Measurements from ENCODE around the gene PIEZO1. TPM values are rescaled to one million over a fixed set of nuclear protein-coding genes. Genes with fewer than 3 reads are reported as not detected.

The PIEZO1 gene
- total and polyA plus RNA-seq, 10 of the 15 experiments (the other 5 are each of a cell fraction or from before 2014, with no cell fraction given), result 1.3 to 169 (median 33.4) TPM

DNA sequence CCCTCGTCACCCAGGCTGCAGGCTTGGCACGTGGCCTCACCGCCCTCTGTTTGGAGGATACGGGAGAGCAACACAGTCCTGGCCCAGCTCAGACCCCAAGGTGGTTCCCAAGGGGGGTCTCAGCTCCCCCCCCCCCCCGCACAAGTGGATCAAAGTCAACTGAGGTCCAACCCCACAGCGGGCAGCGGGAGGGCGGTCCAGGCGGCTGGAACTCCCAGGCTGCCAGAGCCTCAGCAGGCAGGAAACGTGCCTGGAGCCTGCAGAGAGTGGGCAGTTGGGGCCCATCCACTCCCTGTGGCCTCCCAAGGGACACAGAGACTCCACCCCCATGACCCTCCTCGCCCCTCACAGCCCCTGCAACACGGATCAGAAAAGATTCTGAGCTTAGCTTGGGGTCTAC lies 36.7 kb downstream of the PIEZO1 start:
- H3K4me1 ChIP-seq (ENCODE audit: control insufficient read depth, insufficient read depth, low read length), result peaks cover 11% of the 10 kb centered on the region
- peaks cover 0 to 14% of the 10 kb centered on the region in 2 experiments; a peak in 2 of 4 replicates for H3K36me3 ChIP-seq (ENCODE audit: control insufficient read depth in 2 of 2, insufficient read depth in 2 of 2, low read length in 1 of 2)
- 61% methylated on average over 8 of the region's 12 CpGs for WGBS (ENCODE audit: insufficient coverage, insufficient replicate concordance, low lambda C conversion rate, missing lambda C conversion rate)
- H3K27me3 ChIP-seq (replicated peaks in 1 of 2; ENCODE audit: control insufficient read depth in 2 of 2, insufficient read depth in 2 of 2, low read length in 1 of 2), result no peaks in the 10 kb centered on the region
- BruUV-seq (replicated peaks), result no TSS peak
- DNase-seq (ENCODE audit: low read depth, low spot score) (no peak), FAIRE-seq (no peak), ATAC-seq (no peak)
- in situ Hi-C loops (cut with MboI) (loop anchor here (5.0 kb wide), 2 partner anchors 419 to 464 kb away; no protein-coding TSS in a partner anchor), intact Hi-C loops (cut with micrococcal nuclease; ENCODE audit: unreplicated experiment) (loop anchor here (10.0 kb wide), 1 partner anchor 466 kb away; the partner anchor contains the start of gene ZNF778)
- no peaks in the 10 kb centered on the region for H4K20me1 ChIP-seq (ENCODE audit: control insufficient read depth, insufficient read depth)
- RAD21 ChIA-PET (ENCODE audit: unreplicated experiment), result no interaction called here
- CTCF ChIA-PET, result interaction anchor here (1.2 to 1.8 kb wide), 2 partner anchors 11 to 13 kb away, joined by 3 to 8 read pairs; no protein-coding TSS in a partner anchor
- no peaks in the 10 kb centered on the region for H3K9me3 ChIP-seq (replicated peaks; ENCODE audit: control insufficient read depth, insufficient read depth, low read length)
- H3K9ac ChIP-seq (ENCODE audit: control insufficient read depth, insufficient read depth, low read length), result no peak overlapping the region
- SMC1A ChIA-PET (ENCODE audit: uncharacterized antibody, unreplicated experiment), result no interaction called here
- H3K4me3 ChIP-seq, result no peak overlapping the region
- H2AFZ ChIP-seq (ENCODE audit: control insufficient read depth, low read depth, low read length), result no peak overlapping the region
- no peak for TF ChIP-seq MEF2A (IDR thresholded peaks at IDR 0.05; ENCODE audit: insufficient read depth, low read depth, low read length)
- no peak for TF ChIP-seq ESRRA (IDR thresholded peaks at IDR 0.05; ENCODE audit: low read length)
- TF ChIP-seq TCF12 (IDR thresholded peaks at IDR 0.05; ENCODE audit: low read depth, low read length), result no peak
- no peak for TF ChIP-seq SRF (IDR thresholded peaks at IDR 0.05; ENCODE audit: low read depth in 2 of 2, low read length in 2 of 2)
- no peak overlapping the region for H3K27ac ChIP-seq (ENCODE audit: control insufficient read depth, insufficient read depth)
- POLR2A ChIA-PET, result no interaction called here
- no peak overlapping the region for H3K4me2 ChIP-seq (ENCODE audit: control insufficient read depth, insufficient read depth)
- no peaks in the 10 kb centered on the region; the same call in none of the 2 replicates for H3K79me2 ChIP-seq (ENCODE audit: control insufficient read depth, insufficient read depth, low read length)

GRCh38 chr16:88747588-88748301 lies 37.3 kb downstream of the PIEZO1 start:
- POLR2A ChIA-PET, result interaction anchor here (0.6 kb wide), 1 partner anchor 20 kb away, joined by 3 read pairs; no protein-coding TSS in a partner anchor
- no peak for DNase-seq (ENCODE audit: low read depth, low spot score)
- H3K9ac ChIP-seq (ENCODE audit: control insufficient read depth, insufficient read depth, low read length), result no peak overlapping the region
- H3K4me3 ChIP-seq, result no peak overlapping the region
- SMC1A ChIA-PET (ENCODE audit: uncharacterized antibody, unreplicated experiment), result interaction anchor here (0.9 to 1.1 kb wide), 2 partner anchors 10 to 33 kb away, joined by 3 to 4 read pairs; no protein-coding TSS in a partner anchor
- no TSS peak for BruUV-seq (replicated peaks)
- CTCF ChIA-PET, result interaction anchor here (1.0 to 1.8 kb wide), 4 partner anchors 10 to 37 kb away, joined by 3 to 8 read pairs (median 3); no protein-coding TSS in a partner anchor
- no peak overlapping the region for H3K4me2 ChIP-seq (ENCODE audit: control insufficient read depth, insufficient read depth)
- ATAC-seq, result peak; percentile 85
- H3K4me1 ChIP-seq (ENCODE audit: control insufficient read depth, insufficient read depth, low read length), result peaks cover 11% of the 10 kb centered on the region
- in situ Hi-C loops (cut with MboI) (loop anchor here (5.0 kb wide), 2 partner anchors 420 to 465 kb away; no protein-coding TSS in a partner anchor), intact Hi-C loops (cut with micrococcal nuclease; ENCODE audit: unreplicated experiment) (loop anchor here (10.0 kb wide), 1 partner anchor 467 kb away; the partner anchor contains the start of gene ZNF778)
- no peaks in the 10 kb centered on the region; the same call in none of the 2 replicates for H3K79me2 ChIP-seq (ENCODE audit: control insufficient read depth, insufficient read depth, low read length)
- peaks cover 0 to 15% of the 10 kb centered on the region in 2 experiments; a peak in 3 of 4 replicates for H3K36me3 ChIP-seq (ENCODE audit: control insufficient read depth in 2 of 2, insufficient read depth in 2 of 2, low read length in 1 of 2)
- no peak overlapping the region for H2AFZ ChIP-seq (ENCODE audit: control insufficient read depth, low read depth, low read length)
- RAD21 ChIA-PET (ENCODE audit: unreplicated experiment), result interaction anchor here (2.4 kb wide), 1 partner anchor 11 kb away, joined by 11 read pairs; no protein-coding TSS in a partner anchor
- no peaks in the 10 kb centered on the region for H3K27me3 ChIP-seq (replicated peaks in 1 of 2; ENCODE audit: control insufficient read depth in 2 of 2, insufficient read depth in 2 of 2, low read length in 1 of 2)
- no peaks in the 10 kb centered on the region for H4K20me1 ChIP-seq (ENCODE audit: control insufficient read depth, insufficient read depth)
- WGBS (ENCODE audit: insufficient coverage, insufficient replicate concordance, low lambda C conversion rate, missing lambda C conversion rate), result 63% methylated on average over 26 of the region's 26 CpGs
- no peak for FAIRE-seq
- no peaks in the 10 kb centered on the region for H3K9me3 ChIP-seq (replicated peaks; ENCODE audit: control insufficient read depth, insufficient read depth, low read length)
- H3K27ac ChIP-seq (ENCODE audit: control insufficient read depth, insufficient read depth), result no peak overlapping the region
- TF ChIP-seq CREM (IDR thresholded peaks at IDR 0.05; ENCODE audit: low read depth), result no peak
- no peak for TF ChIP-seq KLF5 (IDR thresholded peaks at IDR 0.05; ENCODE audit: partially characterized antibody)
- TF ChIP-seq BCL11A (IDR thresholded peaks at IDR 0.05; ENCODE audit: low read depth, low read length), result no peak
- no peak for TF ChIP-seq TBL1XR1 (IDR thresholded peaks at IDR 0.05; ENCODE audit: low read depth, low read length)
- no peak for TF ChIP-seq HDGF (IDR thresholded peaks at IDR 0.05)
- TF ChIP-seq CHD4 (IDR thresholded peaks at IDR 0.05), result no peak
- TF ChIP-seq CUX1 (IDR thresholded peaks at IDR 0.05; ENCODE audit: insufficient replicate concordance, low read depth, low read length), result no peak
- peak; percentile 91 for TF ChIP-seq PAX5 (IDR thresholded peaks at IDR 0.05; ENCODE audit: borderline replicate concordance, low read depth, low read length)
- TF ChIP-seq ESRRA (IDR thresholded peaks at IDR 0.05; ENCODE audit: low read length), result no peak

Measured in GM12878 (cell line).